Endothelial cell (in vitro differentiated cells): ENCODE data around the gene HLA-B. TPM values are rescaled to one million over a fixed set of nuclear protein-coding genes. Genes with fewer than 3 reads are reported as not detected.
"Not testable (repeated sequence)": the region's sequence is repeated elsewhere in the genome, so short reads cannot be mapped to it uniquely, and the experiment has no call there.

ENCODE experiments used
- DNase-seq: peaks from one replicate; pipeline ENCODE4 v3.0.0; 2021; ENCODE audit warnings: low spot score
- H3K27ac Mint-ChIP-seq: one replicate; pipeline ENCODE4 v1.8.0; 2021; ENCODE audit warnings: mixed read lengths, inconsistent platforms; ENCODE audit not compliant: unreplicated experiment
- H3K27me3 Mint-ChIP-seq: one replicate; pipeline ENCODE4 v1.8.0; 2021; ENCODE audit warnings: mild to moderate bottlenecking, moderate library complexity, mixed read lengths, inconsistent platforms; ENCODE audit not compliant: unreplicated experiment
- H3K36me3 Mint-ChIP-seq: one replicate; pipeline ENCODE4 v1.8.0; 2021; ENCODE audit warnings: mild to moderate bottlenecking, low read depth, mixed read lengths, inconsistent platforms; ENCODE audit not compliant: unreplicated experiment
- H3K4me1 Mint-ChIP-seq: one replicate; pipeline ENCODE4 v1.8.0; 2021; ENCODE audit warnings: mild to moderate bottlenecking, mixed read lengths, inconsistent platforms; ENCODE audit not compliant: unreplicated experiment
- H3K4me3 Mint-ChIP-seq: one replicate; pipeline ENCODE4 v1.8.0; 2021; ENCODE audit warnings: mild to moderate bottlenecking, mixed read lengths, inconsistent platforms; ENCODE audit not compliant: unreplicated experiment
- H3K9me3 Mint-ChIP-seq: one replicate; pipeline ENCODE4 v1.8.0; 2021; ENCODE audit warnings: mixed read lengths, inconsistent platforms; ENCODE audit not compliant: unreplicated experiment
- CTCF ChIP-seq: fragments of 200-600 bp; sonication (generic); IDR thresholded peaks from one replicate; pipeline ENCODE4 v1.5.0; 2021; ENCODE audit warnings: antibody characterized with exemption; ENCODE audit not compliant: unreplicated experiment
- total RNA-seq: library from RNA; stranded (reverse); fragmentation: NEBNext Ultra II Directional; extraction: Animal tissue kit (Norgen Biotek cat#: 25700); gene quantifications from one replicate; pipeline ENCODE4 v1.2.1, GENCODE V29; 2021; ENCODE audit not compliant: unreplicated experiment

Gene HLA-B
- total RNA-seq, 1 donor from 2014 or later: 301 TPM

DNA sequence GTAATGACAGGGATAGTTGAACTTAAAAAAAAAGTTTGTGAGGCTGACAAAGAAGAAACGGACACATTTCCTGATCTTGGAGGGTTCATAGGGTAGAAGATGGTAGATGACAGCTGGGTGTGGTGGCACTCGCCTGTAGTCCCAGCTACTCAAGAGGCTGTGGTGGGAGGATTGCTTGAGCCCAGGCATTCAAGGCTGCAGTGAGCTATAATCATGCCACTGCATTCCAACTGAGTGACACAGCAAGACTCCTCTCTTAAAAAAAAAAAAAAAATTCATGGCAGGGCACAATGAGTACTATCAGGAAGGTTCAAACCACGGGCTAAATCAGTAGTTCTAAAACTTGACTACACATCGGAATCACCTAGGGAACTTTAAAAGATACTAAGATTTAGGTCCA is 44.4 kb upstream of the HLA-B start:
- Mint-ChIP-seq H3K27me3 (peaks cover 10% of the 10 kb centered on the region), H3K4me1 (peaks cover 35% of the 10 kb centered on the region), H3K4me3 (peak overlapping the region; percentile 96), H3K27ac (peak overlapping the region; percentile 96), H3K9me3 (no peaks in the 10 kb centered on the region), H3K36me3 (peaks cover 9% of the 10 kb centered on the region)
- DNase-seq: no peak
- TF ChIP-seq CTCF: no peak

GRCh38 chr6:31400467-31401289 is 43.7 kb upstream of the HLA-B start:
- peaks cover 33% of the 10 kb centered on the region for H3K4me1 Mint-ChIP-seq
- H3K4me3 Mint-ChIP-seq: peak overlapping the region; percentile 96
- no peaks in the 10 kb centered on the region for H3K9me3 Mint-ChIP-seq
- H3K36me3 Mint-ChIP-seq: peaks cover 9% of the 10 kb centered on the region
- no peak for TF ChIP-seq CTCF
- peak overlapping the region; percentile 96 for H3K27ac Mint-ChIP-seq
- H3K27me3 Mint-ChIP-seq: peaks cover 10% of the 10 kb centered on the region
- peak; percentile 42 for DNase-seq

GRCh38 chr6:31399589-31400466 is 42.8 kb upstream of the HLA-B start:
- no peaks in the 10 kb centered on the region for H3K9me3 Mint-ChIP-seq
- H3K36me3 Mint-ChIP-seq: peaks cover 9% of the 10 kb centered on the region
- H3K4me3 Mint-ChIP-seq: peak overlapping the region; percentile 96
- peak; percentile 78 for DNase-seq
- TF ChIP-seq CTCF: peak; percentile 53
- H3K4me1 Mint-ChIP-seq: peaks cover 38% of the 10 kb centered on the region
- peaks cover 10% of the 10 kb centered on the region for H3K27me3 Mint-ChIP-seq
- peak overlapping the region; percentile 96 for H3K27ac Mint-ChIP-seq

DNA sequence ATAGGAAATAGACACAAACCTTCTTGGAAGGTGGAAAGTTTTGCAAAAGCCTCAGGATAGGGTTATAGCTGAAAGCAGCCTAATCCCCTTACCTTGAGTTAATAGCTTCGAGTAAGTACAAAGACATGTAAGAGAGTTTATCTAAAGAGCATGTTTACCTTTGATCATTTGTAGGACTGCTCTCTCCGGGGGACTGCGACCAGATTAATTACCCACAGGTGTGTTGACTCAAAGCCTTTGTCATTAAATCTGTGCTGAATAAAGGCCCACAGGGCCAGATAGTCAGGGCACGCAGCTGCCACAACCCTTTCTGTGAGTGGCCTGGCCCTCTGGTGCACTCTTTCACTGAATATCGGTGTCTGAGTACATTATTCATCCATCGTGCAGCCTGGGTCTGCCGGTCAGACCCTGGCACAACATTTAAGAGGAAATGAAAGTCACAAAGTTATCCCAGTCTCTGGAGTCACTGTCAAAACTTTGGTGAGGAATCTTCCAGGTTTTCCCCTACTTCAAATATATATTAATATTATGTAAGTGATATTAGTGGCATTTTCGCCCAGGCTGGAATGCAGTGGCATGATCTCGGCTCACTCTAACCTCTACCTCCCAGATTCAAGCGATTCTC is 41.0 kb upstream of the HLA-B start:
- no peak for DNase-seq
- H3K27me3 Mint-ChIP-seq: peaks cover 10% of the 10 kb centered on the region

DNA sequence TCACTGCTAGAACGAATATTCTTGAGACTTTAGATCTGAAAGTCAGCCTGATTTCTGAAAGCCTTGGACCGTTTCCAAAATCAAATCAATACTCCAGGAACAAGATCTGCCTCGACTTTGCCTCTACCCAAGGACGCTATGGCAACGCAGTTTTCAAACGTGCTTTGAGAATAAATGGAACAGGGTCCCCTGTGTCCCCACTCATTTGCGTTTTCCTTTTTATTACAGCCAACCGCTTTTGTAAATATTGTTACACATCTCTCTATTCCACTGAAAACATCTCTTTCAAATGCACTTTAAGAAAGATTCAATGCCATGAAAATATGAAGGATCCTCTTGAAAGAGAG is 40.1 kb upstream of the HLA-B start:
- not testable (repeated sequence) for H3K9me3 Mint-ChIP-seq, DNase-seq, H3K27ac Mint-ChIP-seq, H3K27me3 Mint-ChIP-seq, H3K4me3 Mint-ChIP-seq
- Mint-ChIP-seq H3K36me3 (peaks cover 10% of the 10 kb centered on the region), H3K4me1 (peaks cover 32% of the 10 kb centered on the region)

More for the DNA sequence above, 41.0 kb upstream of the HLA-B start:
- TF ChIP-seq CTCF: no peak
- Mint-ChIP-seq H3K4me3 (no peak overlapping the region), H3K4me1 (peaks cover 41% of the 10 kb centered on the region), H3K27ac (no peak overlapping the region), H3K36me3 (peaks cover 15% of the 10 kb centered on the region), H3K9me3 (no peaks in the 10 kb centered on the region)
